Measurements from ENCODE around the gene GPR137C. TPM values are rescaled to one million over a fixed set of nuclear protein-coding genes. Genes with fewer than 3 reads are reported as not detected.
"Not testable (repeated sequence)": the region's sequence is repeated elsewhere in the genome, so short reads cannot be mapped to it uniquely, and the experiment has no call there.

Gene GPR137C
- total RNA-seq, 2 donors from 2014 or later, result under 0.01 TPM; not detected in 1

DNA sequence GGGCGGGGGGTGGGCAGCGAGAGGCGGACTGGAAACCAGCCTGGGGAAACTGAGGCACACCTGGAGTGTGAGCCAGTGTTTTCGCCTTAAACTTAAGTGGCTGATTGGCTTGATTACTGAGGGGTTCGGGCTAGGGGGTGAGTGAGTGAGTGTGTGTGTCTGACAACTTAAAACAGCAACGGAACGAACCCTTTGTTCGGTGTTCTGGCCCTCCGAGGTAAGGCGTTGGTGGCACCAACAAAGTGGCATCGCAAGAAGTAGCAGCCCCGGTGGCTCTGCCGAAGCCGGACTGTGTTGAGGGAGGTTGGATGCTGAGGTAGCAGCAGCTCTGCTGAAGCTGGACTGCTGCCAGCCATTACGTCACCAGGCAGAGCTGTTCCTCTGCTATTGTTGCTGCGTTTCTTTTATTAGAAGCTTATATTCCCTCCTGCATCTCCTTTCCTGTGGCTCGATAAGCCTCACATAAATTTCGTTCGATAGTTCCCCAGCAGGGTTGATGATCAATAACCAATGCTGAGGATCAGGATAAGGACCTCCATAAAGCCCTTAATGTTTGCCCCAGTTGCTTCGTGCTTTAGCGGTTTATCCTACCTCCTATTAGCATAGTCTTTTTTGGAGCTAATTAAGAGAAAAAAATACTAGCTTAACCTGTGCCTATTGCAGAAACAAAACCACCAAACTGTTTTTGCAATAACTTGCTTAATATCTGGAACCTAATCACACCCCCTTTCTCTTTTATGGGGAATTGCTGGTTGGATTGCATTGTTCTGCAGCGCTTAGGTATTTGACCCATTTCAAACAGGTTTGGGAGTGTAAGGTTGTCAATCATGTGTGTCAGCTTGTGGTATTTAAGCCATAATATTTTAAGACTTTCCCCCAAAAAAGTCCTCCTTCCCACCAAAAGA is 1.3 kb downstream of the GPR137C start:
- Histone ChIP-seq H3K27me3 (no peaks in the 10 kb centered on the region), H3K4me3 (peak overlapping the region; percentile 37 to 39), H3K36me3 (replicated peaks in 1 of 2; ENCODE audit: insufficient read depth in 1 of 2, low read depth in 2 of 2) (no peaks in the 10 kb centered on the region), H3K27ac (peak overlapping the region; percentile 86 to 94 (median 91)), H3K4me1 (peaks cover 27% of the 10 kb centered on the region), H3K9me3 (no peaks in the 10 kb centered on the region)
- ATAC-seq, result peak; percentile 41
- intact Hi-C loops (cut with DNase I), result no loop called here
- peak; percentile 91 to 95 (median 93) for DNase-seq
- peak in 2 of 3 donors; percentile 51 to 63 for TF ChIP-seq POLR2A (IDR thresholded peaks at IDR 0.05)
- TF ChIP-seq, protein P1, sequence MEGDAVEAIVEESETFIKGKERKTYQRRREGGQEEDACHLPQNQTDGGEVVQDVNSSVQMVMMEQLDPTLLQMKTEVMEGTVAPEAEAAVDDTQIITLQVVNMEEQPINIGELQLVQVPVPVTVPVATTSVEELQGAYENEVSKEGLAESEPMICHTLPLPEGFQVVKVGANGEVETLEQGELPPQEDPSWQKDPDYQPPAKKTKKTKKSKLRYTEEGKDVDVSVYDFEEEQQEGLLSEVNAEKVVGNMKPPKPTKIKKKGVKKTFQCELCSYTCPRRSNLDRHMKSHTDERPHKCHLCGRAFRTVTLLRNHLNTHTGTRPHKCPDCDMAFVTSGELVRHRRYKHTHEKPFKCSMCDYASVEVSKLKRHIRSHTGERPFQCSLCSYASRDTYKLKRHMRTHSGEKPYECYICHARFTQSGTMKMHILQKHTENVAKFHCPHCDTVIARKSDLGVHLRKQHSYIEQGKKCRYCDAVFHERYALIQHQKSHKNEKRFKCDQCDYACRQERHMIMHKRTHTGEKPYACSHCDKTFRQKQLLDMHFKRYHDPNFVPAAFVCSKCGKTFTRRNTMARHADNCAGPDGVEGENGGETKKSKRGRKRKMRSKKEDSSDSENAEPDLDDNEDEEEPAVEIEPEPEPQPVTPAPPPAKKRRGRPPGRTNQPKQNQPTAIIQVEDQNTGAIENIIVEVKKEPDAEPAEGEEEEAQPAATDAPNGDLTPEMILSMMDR (IDR thresholded peaks at IDR 0.05), result peak in 2 of 7 experiments; percentile 13 to 15
- WGBS, 2 donors, result 2 to 5% methylated on average over 16 to 22 of the region's 22 CpGs

DNA sequence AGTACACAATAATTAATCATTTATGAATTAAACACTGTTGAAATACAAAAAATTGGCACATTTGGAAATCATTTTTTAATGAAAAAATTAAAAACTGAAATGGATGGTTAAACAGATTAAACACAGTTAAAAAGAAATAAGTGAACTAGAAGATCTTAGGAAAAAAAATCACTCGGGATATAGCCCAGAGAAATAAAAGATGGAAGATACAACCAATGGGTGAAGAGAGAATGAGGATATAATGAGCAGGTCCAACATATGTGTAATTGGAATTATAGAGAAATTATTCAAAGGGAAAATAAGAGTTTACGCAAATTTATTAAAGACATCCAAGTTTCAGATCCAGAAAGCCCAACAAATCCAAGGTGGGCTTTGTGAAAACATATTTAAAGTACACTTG is 6.1 kb downstream of the GPR137C start:
- no peak for DNase-seq
- ATAC-seq, result no peak
- Histone ChIP-seq H3K27me3 (no peaks in the 10 kb centered on the region), H3K4me1 (peaks cover 8% of the 10 kb centered on the region), H3K9me3 (no peaks in the 10 kb centered on the region), H3K4me3 (no peak overlapping the region), H3K36me3 (replicated peaks in 1 of 2; ENCODE audit: insufficient read depth in 1 of 2, low read depth in 2 of 2) (no peaks in the 10 kb centered on the region), H3K27ac (no peak overlapping the region)
- 92 to 96% methylated on average over 2 of the region's 2 CpGs for WGBS, 2 donors
- intact Hi-C loops (cut with DNase I), result no loop called here
- TF ChIP-seq, protein P1 (IDR thresholded peaks at IDR 0.05), result no peak
- no peak for TF ChIP-seq POLR2A (IDR thresholded peaks at IDR 0.05)

DNA sequence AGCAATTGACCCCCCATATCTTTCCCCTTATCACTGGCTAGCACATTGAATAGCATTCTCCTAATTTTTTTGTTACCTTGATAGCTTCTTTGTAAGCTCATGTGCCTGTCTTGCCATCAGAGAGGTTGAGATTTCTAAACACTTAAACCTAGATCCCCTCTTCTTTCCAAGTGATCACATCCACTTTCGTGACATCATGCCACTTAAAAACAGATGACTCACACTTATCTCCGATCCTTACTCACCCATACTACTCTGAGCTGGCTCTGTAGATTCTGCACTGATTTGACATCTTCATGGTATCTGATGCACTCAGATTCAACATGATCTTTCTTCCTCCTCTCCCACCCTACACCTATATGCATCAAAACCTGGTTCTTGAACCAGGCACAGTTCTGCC is 10.5 kb downstream of the GPR137C start:
- H3K4me3 ChIP-seq, result no peak overlapping the region
- H3K4me1 ChIP-seq, result no peaks in the 10 kb centered on the region
- no peaks in the 10 kb centered on the region for H3K36me3 ChIP-seq (replicated peaks in 1 of 2; ENCODE audit: insufficient read depth in 1 of 2, low read depth in 2 of 2)
- WGBS, 2 donors, result 72 to 73% methylated on average over 2 of the region's 2 CpGs
- H3K27me3 ChIP-seq, result no peaks in the 10 kb centered on the region
- no peak overlapping the region for H3K27ac ChIP-seq
- intact Hi-C loops (cut with DNase I), result no loop called here
- DNase-seq (no peak), ATAC-seq (no peak)
- TF ChIP-seq, protein P1 (IDR thresholded peaks at IDR 0.05), result no peak
- TF ChIP-seq POLR2A (IDR thresholded peaks at IDR 0.05), result no peak
- no peaks in the 10 kb centered on the region for H3K9me3 ChIP-seq

- H3K4me1 ChIP-seq; H3K4me3 ChIP-seq; DNase-seq; H3K36me3 ChIP-seq (replicated peaks in 1 of 2; ENCODE audit: insufficient read depth in 1 of 2, low read depth in 2 of 2); H3K27me3 ChIP-seq; H3K27ac ChIP-seq; intact Hi-C loops (cut with DNase I); ATAC-seq: not testable (repeated sequence)
- WGBS, 2 donors, result 89 to 93% methylated on average over 5 to 7 of the region's 7 CpGs
- H3K9me3 ChIP-seq, result peaks cover 0 to 16% (median 0%) of the 10 kb centered on the region in 3 donors
These were observed 15.8 kb downstream of the GPR137C start for GRCh38 chr14:52568454-52568853.

DNA sequence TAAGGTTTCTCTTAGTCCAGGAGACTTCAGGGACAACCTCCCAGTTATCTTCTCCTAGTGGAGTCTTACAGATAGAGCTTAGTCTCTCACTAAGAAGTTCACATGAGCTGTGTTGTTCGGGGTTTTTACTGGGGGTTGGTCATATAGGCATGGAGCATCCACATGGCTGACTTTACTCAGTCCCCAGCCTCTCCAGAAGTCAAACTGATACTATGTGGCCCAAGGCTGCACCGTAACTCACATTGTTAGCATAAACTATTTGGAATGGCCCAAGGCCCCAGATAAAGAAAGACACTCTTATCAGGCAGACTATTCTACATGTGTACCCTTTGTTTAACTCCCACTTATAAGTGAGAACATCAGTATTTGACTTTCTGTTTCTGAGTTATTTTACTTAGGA is 23.2 kb downstream of the GPR137C start:
- WGBS, 2 donors, result 52 to 69% methylated on average over 2 of the region's 2 CpGs
- intact Hi-C loops (cut with DNase I), result no loop called here
- peaks cover 0 to 14% (median 0%) of the 10 kb centered on the region in 3 donors for H3K9me3 ChIP-seq

More for the DNA sequence above, 23.2 kb downstream of the GPR137C start:
- no peak for TF ChIP-seq POLR2A (IDR thresholded peaks at IDR 0.05)
- TF ChIP-seq, protein P1 (IDR thresholded peaks at IDR 0.05), result no peak
- no peak for DNase-seq
- H3K36me3 ChIP-seq (replicated peaks in 1 of 2; ENCODE audit: insufficient read depth in 1 of 2, low read depth in 2 of 2), result no peaks in the 10 kb centered on the region
- H3K4me1 ChIP-seq, result no peaks in the 10 kb centered on the region
- H3K27ac ChIP-seq, result no peak overlapping the region
- no peaks in the 10 kb centered on the region for H3K27me3 ChIP-seq
- no peak overlapping the region for H3K4me3 ChIP-seq
- ATAC-seq, result no peak
